GM18502 (cell line): ENCODE results near the gene EPS8L3.

Experiments
- ATAC-seq: cut with Tn5 transposase; IDR thresholded peaks from one replicate; pipeline ENCODE4 v1.9.1; 2021; ENCODE audit warnings: mild to moderate bottlenecking; ENCODE audit not compliant: unreplicated experiment, poor library complexity

EPS8L3 gene

DNA sequence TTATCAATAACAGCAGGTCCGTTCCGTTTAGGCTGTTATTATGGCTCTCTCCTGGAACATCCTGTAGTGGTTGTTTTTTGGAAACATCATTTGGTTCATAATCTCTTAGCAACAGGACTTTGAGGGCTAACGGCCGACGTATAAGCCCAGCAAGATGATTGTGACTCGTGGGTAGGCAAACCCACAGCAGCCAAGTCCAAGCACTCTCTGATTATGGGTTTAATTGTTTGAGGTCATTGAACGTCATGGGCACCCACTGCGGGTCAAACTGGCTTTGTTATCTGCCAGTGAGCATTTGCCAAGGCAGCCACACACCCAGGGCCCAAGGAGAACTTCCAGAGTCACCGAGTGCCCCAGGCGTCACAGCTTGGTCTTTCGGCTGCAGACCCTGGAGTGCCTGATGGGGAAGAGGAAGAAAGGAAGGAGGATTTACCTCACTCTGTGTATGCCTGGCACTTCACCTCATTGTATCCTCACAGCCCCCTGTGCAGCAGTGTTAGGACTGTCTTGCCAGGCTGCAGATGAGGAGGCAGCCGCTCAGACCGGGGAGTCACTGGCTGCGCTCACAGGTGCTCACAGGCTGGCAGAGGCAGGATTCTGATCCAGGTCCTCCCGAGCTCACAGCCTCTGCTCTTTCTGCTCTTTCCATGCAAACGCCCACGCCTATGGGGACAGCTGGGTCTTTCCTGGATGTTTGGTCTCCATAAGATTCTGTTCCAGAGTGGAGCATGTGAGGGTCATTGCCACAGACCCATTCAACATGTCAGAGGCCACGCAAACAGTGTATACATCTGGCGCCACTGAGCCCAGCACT, 30.8 kb upstream of the EPS8L3 start:
- ATAC-seq = no peak

DNA sequence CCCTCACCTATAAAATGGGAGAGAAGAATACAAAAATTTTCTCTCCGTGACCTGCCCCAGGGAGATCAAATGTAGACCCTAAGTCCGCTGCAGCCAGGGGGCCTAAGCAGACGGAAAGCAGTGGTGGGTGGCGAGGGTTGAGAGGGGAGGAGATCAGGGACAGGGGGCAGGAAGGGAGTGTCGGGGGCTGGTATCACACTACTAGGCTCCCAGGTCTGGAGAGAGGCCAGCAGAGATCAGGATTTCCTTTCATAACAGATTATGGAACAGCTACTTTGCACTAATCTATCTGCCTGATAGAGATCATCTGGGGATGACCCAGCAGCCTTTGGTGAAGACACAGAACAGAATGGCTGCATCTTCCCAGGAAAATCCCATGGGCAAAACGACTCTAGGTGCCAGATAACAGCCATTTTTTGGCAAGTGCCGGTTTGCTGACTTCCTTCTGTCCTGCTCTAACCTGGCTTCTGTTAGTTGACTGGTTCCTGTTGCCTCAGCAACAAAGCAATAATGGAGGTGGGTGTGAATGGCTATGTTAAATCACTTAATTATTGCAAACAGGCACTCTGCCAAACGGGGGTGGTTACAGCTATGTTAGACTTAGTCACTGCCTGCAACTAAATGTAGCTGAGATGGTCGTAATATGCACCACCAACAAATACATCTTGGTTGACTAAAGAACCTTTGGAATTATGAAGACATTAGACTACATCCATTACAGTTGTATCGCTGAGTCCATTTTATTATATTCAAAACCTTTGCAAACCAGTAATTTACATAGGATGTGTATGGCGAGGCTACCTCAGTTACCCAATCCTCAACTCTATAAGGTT, 30.0 kb upstream of the EPS8L3 start:
- ATAC-seq = no peak

DNA sequence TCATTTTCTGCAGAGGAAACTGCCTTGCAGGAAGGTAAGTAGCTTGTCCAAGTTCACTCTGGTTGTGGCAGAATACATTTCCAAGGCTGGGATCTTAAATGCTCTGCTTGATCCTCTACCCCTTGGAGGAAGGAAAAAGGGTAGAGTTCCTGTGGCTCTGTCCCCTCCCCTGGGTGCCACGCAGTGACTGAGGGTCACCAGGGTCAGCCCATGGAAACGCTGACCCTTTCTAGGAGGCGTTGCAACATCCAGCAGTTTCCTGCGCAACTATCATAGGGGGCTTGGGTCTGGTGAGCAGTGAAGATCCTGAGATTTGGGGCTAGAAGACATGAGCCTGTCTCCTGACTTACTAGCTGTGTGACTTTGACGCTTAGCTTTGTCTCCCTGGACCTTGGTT, 29.4 kb upstream of the EPS8L3 start:
- ATAC-seq = no peak

DNA sequence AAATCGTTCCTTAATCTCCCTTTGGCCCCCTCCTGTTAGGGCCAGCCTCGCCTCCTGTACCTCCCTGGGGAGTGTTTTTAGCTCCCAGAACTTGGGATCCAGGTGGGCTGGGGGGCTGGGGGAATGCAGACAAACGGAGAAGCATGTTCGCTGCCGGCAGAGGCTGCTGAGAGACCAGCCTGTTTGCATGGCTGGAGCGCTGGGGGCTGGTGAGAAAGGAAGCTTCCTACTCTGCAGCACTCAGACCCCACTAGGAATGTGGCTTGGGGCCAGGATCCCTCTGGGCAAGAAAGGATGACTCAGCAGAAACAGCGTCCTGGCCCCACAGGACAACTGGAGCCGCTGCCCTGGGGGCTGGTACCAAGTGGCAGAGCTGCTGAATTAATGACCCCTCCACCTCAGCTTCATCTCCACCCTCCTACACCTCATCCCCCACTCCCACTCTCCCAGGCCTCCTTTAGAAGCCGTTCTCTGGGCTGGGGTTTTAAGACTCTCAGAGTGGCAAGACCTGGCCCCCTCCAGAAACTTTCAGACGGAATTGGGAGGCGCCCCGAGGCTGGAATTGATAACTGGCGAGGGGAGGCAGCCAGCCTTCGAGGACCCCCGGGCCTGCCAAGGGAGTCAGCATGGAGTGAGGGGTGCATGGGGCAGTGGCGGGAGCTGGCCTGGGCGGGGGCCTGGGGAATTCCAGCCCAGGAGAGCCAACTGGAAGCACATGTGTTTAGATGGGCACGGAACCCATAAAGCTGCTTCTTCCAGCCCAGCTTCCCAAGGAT, 28.5 kb upstream of the EPS8L3 start:
- ATAC-seq = no peak

DNA sequence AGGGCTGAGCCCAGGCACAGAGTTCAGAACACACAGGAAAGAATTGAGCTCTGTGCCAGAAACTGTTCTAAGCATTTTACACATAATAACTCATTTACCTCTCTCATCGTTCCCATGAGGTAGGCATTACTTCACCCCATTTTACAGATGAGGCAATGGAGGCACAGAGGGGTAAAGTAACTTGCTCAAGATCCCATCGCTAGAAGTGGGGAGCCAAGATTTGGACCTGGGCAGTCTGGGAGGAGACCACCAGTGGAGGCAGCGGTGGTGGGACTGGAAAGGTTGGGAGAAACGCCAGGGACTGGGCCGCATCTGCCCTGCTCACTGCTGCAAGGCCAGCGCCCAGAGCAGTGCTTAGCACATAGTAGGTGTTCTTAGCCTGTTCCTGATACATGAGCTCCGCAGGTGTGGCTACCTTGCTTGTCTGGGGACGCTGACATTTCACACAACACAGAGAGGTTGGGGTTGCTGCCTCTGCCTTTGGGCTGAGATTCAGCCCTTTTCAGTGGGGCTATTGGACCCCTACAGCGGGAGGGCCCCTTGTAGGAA, 27.8 kb upstream of the EPS8L3 start:
- ATAC-seq = no peak

DNA sequence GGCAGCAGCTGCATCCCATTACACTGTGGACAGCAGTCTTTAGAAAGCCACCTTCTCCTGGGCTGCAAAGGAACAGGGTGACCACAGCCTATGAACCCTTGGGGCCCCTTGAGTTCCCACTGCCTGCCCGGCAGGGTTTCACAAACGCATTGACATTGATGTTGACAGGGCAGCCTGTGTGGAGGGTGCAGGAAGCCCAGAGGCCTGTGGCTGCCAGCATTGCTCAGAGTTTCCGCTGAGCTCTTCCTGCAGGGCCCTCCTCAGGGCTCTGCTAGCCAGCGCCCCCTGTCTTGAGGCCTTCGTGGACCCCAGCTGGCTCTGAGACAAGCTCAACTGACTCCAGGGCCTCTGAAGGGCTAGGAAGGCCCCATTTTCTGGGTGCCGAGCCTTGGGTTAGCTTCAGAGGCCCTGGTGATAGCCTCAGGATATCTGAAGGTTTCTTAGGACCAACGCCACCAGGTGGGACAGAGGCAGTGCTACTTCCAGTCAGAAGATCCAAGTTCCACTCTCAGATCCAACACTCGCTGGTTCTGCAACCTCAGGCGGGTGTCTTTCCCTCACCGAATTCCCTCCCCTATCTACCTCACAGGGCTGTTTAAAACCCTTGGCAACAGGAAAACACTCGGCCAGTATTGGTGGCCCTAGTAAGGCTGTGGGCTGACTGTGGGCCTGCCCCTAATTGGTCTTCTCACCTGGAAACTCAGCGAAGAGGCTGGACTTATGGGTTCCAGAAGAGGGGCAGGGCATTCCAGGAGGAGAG, 27.2 kb upstream of the EPS8L3 start:
- no peak for ATAC-seq

DNA sequence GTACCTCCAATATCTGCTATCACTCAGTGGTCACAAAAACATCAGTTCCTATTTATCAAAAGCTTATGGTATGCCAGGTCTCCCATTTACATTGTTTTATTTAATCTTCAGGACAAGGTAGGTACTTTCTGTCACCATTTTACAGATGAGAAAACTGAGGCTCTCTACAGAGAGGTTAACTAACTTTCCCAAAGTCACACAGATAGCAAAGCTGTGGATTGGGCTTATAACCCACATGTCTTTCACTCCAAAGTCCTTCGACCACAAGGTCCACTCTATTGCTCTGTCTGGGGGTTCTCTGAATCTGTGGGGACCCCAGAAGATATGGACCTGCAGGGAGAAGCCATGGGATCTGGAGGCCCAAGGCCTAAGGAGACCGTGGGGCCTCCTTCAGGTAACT, 26.6 kb upstream of the EPS8L3 start:
- ATAC-seq = no peak

DNA sequence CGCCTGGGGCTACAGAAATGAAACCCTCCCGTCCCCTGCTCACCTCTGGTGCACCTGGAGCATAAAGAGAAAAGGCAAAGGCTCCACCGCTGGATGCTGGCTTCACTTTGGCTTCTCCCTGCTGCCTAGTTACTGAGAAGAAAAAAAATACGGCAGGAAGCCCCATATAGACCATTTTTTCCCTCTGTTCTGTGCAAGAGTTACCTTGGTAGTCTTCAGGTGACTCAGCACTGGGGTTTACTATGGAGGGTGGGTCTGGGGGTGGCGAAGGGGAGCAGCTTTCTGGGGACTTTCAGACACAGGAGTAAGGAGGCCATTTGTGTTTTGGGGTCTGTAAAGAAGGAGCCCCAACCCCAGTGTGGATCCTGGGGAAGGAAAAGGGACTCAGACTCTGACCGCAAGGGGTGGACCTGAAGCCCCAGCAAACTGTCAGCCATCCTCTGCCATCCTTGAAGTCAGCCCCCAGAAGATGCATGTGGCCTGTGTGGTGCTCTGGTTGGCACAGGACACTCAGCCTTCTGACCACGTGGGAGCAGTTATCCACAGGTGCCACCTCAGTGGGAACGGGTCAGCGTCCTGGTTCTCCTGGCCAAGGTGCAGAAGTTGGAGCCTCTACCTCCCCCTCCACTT, 25.9 kb upstream of the EPS8L3 start:
- ATAC-seq = no peak

DNA sequence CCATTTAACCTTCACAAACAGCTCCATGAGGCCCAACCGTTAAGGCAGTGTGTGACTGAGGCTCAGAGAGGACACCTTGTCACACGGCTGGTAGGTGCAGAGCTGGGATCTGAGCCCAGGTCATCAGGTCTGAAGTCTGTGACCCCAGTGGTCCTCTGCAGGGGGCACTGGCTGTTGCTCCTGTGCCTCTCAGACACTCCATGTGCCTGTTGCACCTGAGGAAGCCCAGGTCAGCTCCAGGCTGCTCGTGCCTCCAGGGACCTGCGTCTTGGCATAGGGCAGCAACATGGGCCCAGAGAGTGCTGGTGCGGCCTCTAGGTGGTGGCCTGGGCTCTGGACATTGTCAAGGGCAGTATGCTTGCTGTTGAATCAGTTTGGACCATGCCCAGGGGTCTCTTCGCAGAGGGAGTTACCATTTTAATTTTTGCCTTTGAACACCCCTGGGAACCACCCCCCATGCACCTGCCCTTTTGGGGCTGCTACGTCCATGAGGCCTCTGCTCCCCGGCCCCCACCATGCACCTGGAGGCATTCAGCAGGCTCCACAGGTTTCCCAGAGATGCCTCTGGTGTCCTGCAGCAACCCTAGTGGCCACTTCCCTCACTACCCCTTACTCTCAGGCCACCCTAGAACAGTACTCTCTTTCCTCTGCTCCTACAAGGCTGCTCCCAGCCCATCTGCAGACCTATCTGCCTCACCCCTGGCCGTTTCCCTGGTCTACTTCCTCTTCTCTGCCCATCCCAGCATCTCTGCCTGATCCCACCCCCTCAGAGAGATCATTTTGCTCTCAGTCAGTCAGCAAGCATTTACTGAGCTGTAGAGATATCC, 25.2 kb upstream of the EPS8L3 start:
- no peak for ATAC-seq

DNA sequence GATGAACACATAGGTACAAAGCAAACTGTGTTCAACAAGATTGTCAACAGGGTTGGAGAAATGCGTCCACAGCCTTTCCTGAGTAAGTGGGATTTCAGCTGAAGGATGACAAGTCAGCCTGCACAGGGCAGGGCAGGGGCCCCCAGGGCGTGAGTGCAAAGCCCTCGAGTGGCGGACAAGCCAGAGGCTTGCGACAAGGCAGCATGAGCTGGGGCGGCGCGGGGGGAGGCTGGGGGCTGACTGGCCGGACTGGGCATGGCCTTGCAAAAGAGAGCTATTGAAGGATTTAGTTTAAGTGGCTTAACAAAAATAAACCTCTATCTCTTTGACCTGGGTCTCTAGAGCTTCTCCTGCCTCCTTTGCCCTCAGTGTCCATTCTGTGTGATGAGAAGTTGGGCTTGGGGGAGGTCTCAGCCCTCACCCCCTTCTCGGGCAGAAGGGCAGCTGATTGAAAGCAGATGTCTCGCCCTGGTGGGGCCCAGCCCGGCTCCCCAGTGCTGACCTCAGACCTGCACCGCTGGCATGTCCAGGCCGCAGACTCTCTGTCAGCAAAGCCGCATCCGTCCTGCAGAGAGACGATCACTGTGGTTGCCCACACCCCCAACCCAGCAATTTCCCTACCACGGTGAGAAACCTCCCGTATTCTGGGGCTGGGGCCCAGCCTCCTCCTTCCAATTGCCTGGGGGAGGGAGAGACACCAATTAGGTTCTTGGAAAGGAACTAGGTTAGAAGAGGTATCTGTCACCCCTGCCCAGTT, 24.3 kb upstream of the EPS8L3 start:
- ATAC-seq = no peak

DNA sequence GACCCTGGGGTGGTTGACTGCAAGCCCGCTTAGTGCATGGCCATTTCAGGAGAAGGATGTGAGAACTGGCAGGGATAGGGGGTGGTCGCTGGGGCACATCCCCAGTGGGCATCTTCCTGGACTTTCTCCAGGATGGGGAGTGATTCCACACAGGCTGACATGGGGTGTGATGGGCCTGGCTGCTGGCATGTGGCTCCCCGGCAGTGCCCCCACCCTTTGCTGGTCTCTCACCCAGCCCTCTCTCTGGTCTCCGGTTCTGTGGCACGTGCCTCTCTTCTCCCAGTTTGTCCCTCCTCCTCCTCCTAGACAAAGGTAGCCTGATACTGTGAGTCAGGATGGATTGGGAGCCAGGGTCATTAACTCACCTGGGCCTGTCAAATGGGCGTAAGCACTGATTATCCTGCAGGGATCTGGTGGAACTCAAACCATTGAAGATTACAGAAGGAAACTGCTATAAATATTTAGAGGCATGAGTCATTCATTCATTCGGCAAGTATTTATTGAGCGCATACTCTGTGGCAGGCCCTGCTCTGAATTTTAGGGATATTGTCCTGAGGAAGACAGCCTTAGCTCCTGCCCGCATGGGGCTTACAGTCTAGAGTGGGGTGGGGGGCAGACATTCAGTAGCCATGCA, 23.6 kb upstream of the EPS8L3 start:
- ATAC-seq = no peak

DNA sequence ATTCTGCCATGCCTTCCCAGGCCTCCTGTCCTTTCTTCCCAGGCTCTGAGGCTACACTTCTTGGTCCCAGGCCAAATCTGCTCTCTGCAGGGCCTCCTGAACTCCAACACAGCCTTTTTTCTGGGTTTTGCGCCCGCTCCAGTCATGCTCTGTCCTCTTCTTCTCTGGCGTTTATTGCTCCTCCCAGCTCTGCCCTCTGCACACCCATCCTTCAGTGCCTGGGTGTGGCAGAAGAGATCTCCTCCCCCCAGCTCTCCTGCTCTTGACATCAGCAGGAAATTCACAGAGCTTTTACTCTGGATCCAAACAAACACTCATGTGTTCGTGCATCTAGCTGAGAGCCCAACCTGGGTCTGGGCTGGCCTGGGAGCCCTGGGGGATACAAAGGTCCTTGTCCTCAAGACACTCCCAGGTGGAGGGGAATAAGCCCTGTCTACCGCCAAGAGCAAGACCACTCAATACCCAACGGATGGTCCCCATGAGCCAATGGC, 22.9 kb upstream of the EPS8L3 start:
- no peak for ATAC-seq

DNA sequence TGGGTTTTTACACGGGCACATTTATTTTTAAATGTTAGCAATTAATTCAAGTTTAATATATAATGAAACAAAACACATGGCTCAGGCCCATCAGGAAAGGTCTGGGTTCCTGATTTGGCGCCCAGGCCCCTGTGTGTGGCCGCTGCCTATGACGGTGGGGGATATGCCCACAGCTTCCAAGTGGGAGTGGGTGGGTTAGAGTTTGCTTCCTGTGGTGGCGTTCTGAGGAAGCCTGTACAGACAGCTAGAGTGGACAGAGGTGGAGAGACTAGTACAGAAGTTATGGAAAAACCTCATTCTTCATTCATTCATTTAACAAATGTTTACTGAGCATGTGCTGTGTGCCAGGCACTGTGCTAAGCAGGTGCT, 22.4 kb upstream of the EPS8L3 start:
- no peak for ATAC-seq

DNA sequence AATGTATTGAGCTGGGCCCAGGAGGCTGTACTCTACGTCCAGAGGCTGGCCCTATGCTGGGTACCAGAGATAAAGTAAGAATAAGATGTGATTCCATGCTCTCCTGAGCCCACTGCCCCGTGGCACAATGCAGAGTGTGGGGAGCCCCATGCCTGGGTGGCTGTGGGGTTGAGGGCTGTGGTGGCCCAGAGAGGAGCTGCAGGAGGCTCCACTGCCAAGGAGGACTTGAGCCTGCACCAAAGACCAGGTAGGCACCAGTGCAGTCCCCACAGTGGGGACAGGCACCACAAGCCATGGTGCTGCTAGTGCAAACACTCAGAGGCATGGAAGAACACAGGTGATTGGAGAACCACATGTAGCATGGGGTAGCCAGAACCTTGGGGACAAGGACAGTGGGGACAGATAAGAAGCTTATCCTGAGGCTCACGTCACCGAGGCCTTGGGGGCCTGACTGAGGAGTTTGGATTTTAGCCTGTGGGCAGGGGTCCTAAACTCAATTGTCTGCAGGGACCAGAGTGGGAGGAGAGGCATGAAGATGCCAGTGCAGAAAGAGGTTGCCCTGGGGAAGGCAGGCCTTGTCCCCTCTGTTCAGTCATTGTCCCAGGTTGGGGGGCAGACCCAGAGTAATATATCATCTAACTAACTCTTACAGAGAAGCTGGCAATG, 21.9 kb upstream of the EPS8L3 start:
- ATAC-seq = no peak

DNA sequence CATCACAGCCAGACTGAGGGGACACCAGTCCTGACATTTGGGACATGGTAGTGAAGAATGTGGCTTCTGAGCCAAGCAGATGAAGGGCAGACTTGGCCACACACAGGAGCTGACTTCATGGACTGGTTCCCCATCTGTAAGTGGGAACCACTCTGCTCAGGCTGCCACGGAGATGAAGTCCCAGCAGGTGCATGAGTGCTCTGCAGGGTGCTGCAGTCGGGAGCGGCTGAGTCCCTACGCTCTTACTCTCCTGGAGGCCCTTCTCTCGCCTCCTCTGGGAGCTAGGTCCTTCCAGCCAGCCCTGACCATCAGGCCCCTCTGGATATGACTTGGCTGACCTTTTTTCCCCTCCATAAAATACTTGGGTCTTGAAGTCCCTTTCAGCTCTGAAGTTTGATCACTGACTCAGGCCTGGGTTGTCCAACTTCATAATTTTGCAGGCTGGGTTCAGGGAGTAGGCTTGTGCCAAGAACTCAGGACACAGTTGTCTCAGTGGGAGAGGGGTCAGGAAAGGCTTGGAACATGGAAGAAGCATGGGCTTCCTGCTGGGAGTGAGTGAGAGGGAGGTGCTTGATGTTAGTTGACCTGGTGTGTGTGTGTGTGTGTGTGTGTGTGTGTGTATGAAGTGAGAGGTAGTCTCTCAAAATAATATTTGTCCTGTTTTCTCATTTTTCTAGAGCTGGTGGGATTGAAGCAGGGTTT, 21.0 kb upstream of the EPS8L3 start:
- ATAC-seq = no peak

DNA sequence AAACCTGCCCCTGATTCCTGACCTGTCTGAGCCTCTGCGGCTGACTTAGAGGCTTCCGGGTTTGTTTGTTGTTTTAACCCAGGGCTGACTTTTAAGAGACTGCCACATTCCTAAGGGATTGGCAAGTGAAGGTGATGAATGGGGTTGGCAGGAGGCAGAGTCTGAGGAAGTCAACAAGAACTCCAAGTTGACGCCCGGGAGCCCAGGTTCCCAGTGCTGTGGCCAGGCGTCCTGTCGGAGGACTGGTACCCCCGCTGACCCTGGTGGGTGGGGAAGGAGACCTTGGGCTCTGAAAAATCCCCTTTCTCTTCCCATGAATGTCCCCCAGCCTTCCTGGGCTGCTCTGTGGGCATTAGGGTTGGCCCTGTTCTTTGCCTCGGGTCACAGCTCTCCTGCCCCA, 19.7 kb upstream of the EPS8L3 start:
- ATAC-seq = no peak
